ENCODE measurements around the gene NOTCH1.

The NOTCH1 gene

DNA sequence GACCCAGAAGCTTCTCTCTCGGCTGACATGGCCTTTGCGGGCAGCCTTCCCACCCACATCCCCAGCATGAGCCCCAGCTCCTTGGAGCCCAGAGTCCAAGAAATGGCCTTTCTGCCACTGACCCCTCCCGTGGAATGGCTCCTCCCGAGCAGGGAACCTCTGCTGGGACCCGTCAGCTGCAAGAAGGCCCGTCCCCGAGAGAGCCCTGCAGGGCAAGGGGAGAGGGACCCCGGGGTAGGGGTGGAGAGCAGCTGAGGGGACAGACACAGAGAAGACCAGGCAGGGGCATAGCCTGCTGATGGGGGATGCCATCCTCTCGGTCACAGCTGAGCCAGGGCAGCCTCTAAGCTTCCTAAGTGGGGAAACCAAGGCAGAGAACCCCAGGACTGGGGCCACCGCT, 11.2 kb upstream of the NOTCH1 start:
- no peaks in the 10 kb centered on the region for H3K79me2 ChIP-seq (ENCODE audit: low read length)
- no peak overlapping the region for H2AFZ ChIP-seq (ENCODE audit: low read depth, low read length)
- H3K4me1 ChIP-seq (ENCODE audit: low read length): peaks cover 14% of the 10 kb centered on the region
- no peaks in the 10 kb centered on the region for H4K20me1 ChIP-seq (ENCODE audit: insufficient read depth, low read length)
- H3K4me2 ChIP-seq (ENCODE audit: low read length): no peak overlapping the region
- H3K27me3 ChIP-seq (ENCODE audit: low read depth, low read length): no peaks in the 10 kb centered on the region
- TF ChIP-seq CTCF (IDR thresholded peaks at IDR 0.05; ENCODE audit: low read depth, low read length) (no peak), EZH2phosphoT487 (IDR thresholded peaks at IDR 0.05; ENCODE audit: low read depth) (no peak)
- no peak overlapping the region for H3K4me3 ChIP-seq (ENCODE audit: low read length)
- H3K27ac ChIP-seq (ENCODE audit: low read length): no peak overlapping the region
- 0 out of 2 replicates have a peak, but pooled peaks cover 3% of the 10 kb centered on the region for H3K9me3 ChIP-seq (ENCODE audit: insufficient read depth, low read length)
- no peaks in the 10 kb centered on the region for H3K36me3 ChIP-seq (replicated peaks; ENCODE audit: low read depth, low read length)
- H3K9ac ChIP-seq (ENCODE audit: low read length): no peak overlapping the region

- TF ChIP-seq EZH2phosphoT487 (IDR thresholded peaks at IDR 0.05; ENCODE audit: low read depth) (no peak), CTCF (IDR thresholded peaks at IDR 0.05; ENCODE audit: low read depth, low read length) (no peak)
- H3K4me2 ChIP-seq (ENCODE audit: low read length): no peak overlapping the region
Observed at GRCh38 chr9:136556166-136556565, 10.3 kb upstream of the NOTCH1 start.

GRCh38 chr9:136554870-136555269, 9.0 kb upstream of the NOTCH1 start:
- H2AFZ ChIP-seq (ENCODE audit: low read depth, low read length): no peak overlapping the region
- H3K27ac ChIP-seq (ENCODE audit: low read length): no peak overlapping the region
- H3K4me3 ChIP-seq (ENCODE audit: low read length): no peak overlapping the region
- no peaks in the 10 kb centered on the region for H4K20me1 ChIP-seq (ENCODE audit: insufficient read depth, low read length)
- no peaks in the 10 kb centered on the region for H3K36me3 ChIP-seq (replicated peaks; ENCODE audit: low read depth, low read length)
- 0 out of 2 replicates have a peak, but pooled peaks cover 3% of the 10 kb centered on the region for H3K9me3 ChIP-seq (ENCODE audit: insufficient read depth, low read length)
- H3K9ac ChIP-seq (ENCODE audit: low read length): no peak overlapping the region
- TF ChIP-seq EZH2phosphoT487 (IDR thresholded peaks at IDR 0.05; ENCODE audit: low read depth) (no peak), CTCF (IDR thresholded peaks at IDR 0.05; ENCODE audit: low read depth, low read length) (no peak)
- no peak overlapping the region for H3K4me2 ChIP-seq (ENCODE audit: low read length)
- no peaks in the 10 kb centered on the region for H3K27me3 ChIP-seq (ENCODE audit: low read depth, low read length)
- peaks cover 35% of the 10 kb centered on the region for H3K4me1 ChIP-seq (ENCODE audit: low read length)
- no peaks in the 10 kb centered on the region for H3K79me2 ChIP-seq (ENCODE audit: low read length)

More at GRCh38 chr9:136556166-136556565, 10.3 kb upstream of the NOTCH1 start:
- Histone ChIP-seq H2AFZ (ENCODE audit: low read depth, low read length) (no peak overlapping the region), H3K4me3 (ENCODE audit: low read length) (no peak overlapping the region), H3K27ac (ENCODE audit: low read length) (no peak overlapping the region), H4K20me1 (ENCODE audit: insufficient read depth, low read length) (no peaks in the 10 kb centered on the region), H3K79me2 (ENCODE audit: low read length) (no peaks in the 10 kb centered on the region), H3K9ac (ENCODE audit: low read length) (no peak overlapping the region), H3K4me1 (ENCODE audit: low read length) (peaks cover 22% of the 10 kb centered on the region), H3K27me3 (ENCODE audit: low read depth, low read length) (no peaks in the 10 kb centered on the region), H3K9me3 (ENCODE audit: insufficient read depth, low read length) (0 out of 2 replicates have a peak, but pooled peaks cover 3% of the 10 kb centered on the region), H3K36me3 (replicated peaks; ENCODE audit: low read depth, low read length) (no peaks in the 10 kb centered on the region)

DNA sequence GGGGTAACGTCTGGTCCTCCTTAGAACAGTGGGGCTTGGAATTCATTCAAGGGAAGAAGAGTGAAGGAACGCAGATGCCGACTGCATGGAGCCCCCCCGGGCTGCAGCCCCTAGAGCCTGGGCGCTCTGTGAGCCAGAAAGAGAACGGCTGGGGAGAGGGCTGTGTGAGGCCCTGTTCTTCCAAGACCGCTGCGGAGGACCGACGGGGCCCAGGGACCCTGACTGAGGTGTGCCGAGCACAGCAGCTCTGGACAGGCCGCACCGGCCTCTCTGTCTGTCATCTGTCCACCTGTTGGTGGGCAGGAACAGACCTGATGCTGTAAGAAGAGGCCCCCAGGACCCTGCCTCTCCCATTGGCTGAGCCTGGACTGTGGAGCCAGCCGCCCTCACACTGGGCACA, 7.7 kb upstream of the NOTCH1 start:
- Histone ChIP-seq H4K20me1 (ENCODE audit: insufficient read depth, low read length) (no peaks in the 10 kb centered on the region), H3K4me2 (ENCODE audit: low read length) (no peak overlapping the region), H3K27ac (ENCODE audit: low read length) (no peak overlapping the region)

More for the DNA sequence above, 7.7 kb upstream of the NOTCH1 start:
- peaks cover 41% of the 10 kb centered on the region for H3K4me1 ChIP-seq (ENCODE audit: low read length)
- TF ChIP-seq CTCF (IDR thresholded peaks at IDR 0.05; ENCODE audit: low read depth, low read length) (no peak), EZH2phosphoT487 (IDR thresholded peaks at IDR 0.05; ENCODE audit: low read depth) (no peak)
- H2AFZ ChIP-seq (ENCODE audit: low read depth, low read length): no peak overlapping the region
- no peaks in the 10 kb centered on the region for H3K36me3 ChIP-seq (replicated peaks; ENCODE audit: low read depth, low read length)
- H3K9ac ChIP-seq (ENCODE audit: low read length): no peak overlapping the region
- H3K9me3 ChIP-seq (ENCODE audit: insufficient read depth, low read length): no peaks in the 10 kb centered on the region
- no peaks in the 10 kb centered on the region for H3K27me3 ChIP-seq (ENCODE audit: low read depth, low read length)
- H3K4me3 ChIP-seq (ENCODE audit: low read length): no peak overlapping the region
- H3K79me2 ChIP-seq (ENCODE audit: low read length): no peaks in the 10 kb centered on the region
